HG02588 (cell line): ENCODE measurements around the gene ITPRIPL2.

Source experiments
- ATAC-seq: cut with Tn5 transposase; IDR thresholded peaks from one replicate; pipeline ENCODE4 v1.9.1; 2021; ENCODE audit warnings: mild to moderate bottlenecking, moderate library complexity; ENCODE audit not compliant: unreplicated experiment

Gene ITPRIPL2

DNA sequence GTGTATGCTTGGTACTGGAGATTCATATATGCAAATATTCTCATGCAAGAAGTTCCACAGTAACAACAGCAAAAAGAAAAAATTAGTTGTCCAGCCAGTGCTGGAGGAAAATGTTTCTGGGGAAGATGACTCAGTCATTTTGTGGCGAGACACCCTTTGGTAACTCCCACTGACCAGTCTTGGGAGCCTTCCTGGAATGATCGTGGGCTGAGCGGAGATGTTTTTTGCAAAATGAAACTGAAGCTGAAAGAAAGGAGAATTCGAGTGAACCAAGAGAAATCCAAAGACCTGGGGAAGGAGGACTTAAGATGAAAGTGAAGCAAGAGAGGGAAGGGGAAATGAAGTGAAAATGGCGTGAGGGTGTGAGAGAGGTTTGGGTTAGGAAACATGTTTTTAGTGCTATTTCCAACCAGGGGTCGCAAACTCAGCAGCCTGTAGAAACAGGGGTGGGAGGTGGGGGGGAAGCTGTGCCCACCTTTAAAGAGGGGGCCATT is 5.2 kb downstream of the ITPRIPL2 start:
- no peak for ATAC-seq

DNA sequence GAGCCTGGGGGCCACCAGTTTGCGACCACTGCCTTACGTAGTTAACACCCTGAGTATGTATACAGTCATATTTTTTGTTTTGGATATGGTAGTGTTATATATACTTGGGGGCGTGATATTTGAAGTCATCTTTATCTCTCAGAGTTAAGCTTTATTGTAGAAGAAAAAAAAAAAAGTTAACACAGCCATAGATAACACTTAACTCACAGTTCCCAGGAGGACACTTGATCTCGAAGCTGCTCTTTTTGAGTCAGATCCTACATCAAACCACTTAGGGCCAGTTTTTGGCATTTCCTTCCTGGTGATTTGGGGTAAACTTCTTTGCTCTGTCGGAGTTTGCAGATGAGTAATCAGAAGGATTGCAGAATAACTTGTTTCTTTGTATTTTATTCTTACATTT is 5.8 kb downstream of the ITPRIPL2 start:
- ATAC-seq, result no peak

GRCh38 chr16:19123535-19124178 is 9.9 kb downstream of the ITPRIPL2 start:
- ATAC-seq, result no peak

DNA sequence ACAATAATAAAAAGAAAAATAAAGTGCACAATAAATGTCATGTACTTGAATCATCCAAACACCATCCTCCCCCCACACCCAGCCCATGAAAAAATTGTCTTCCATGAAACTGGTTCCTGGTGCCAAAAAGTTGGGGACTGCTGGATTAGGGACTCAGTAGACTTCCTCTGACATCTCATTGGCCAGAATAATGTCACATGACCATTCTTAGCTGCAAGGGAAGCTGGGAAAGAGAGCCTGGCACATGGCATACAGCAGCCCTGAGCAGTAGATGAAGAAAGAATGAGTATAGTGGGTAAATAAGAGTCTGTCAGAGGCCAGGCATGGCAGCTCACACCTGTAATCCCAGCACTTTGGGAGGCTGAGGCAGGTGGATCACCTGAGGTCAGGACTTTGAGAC is 12.5 kb downstream of the ITPRIPL2 start:
- no peak for ATAC-seq

DNA sequence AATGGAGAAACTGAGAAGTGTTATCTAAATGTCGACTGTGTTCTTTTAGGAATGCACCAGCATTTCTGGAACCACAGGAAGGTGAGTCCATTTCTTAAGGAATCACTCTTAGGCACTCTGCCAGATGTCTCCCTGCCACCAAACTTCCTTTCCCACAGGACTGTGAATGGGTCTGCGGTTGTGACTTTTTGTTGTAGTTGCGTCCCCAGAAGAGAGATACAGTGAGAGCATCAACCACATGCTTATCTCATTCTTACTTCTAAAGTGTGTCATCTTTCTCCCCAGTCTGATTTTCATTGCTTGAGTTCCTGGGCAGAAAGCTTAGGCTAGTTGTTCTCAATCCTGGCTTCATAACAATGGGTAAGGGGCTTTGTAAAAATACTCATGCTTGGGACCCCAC is 13.4 kb downstream of the ITPRIPL2 start:
- ATAC-seq, result peak; percentile 37

- peak; percentile 56 for ATAC-seq
These were observed 13.9 kb downstream of the ITPRIPL2 start for GRCh38 chr16:19127674-19128131.

- ATAC-seq, result no peak
These were observed 14.9 kb downstream of the ITPRIPL2 start for GRCh38 chr16:19128454-19129200.

DNA sequence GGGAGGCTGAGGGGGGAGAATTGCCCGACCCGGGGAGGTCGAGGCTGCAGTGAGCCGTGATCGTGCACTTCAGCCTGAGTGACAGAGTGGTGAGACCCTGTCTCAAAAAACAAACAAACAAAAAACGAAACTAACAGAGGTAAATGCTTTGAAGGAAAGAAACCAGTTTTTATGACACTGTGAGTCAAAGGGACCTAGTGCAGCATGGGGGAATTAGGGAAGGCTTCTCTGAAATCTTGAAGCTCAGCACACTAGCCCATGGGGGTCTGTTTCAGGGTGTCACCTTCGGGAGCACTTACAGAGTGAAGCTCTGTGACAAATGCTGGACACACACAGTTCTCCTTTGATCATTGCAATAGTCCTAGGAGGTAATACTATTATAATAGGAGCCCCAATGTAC is 16.6 kb downstream of the ITPRIPL2 start:
- ATAC-seq, result no peak

GRCh38 chr16:19130852-19131824 is 17.4 kb downstream of the ITPRIPL2 start:
- no peak for ATAC-seq

DNA sequence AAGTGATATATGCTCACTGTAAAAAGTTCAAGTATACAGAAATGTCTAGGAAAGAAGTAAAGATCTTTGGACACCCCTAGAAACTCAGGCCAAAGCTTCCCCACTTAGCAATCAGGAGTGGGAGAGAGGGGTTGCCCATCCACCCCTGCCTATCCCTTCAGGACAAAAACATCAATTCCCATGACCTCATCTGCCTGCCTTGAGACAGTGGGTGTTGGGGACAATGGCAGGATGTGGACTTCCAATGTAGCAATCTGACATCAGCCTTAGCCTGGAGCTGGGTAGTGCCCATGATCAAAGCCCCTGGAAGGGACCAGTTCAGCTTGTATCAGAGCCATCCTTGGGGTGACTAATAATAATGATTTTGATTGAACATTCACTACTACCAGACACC is 18.1 kb downstream of the ITPRIPL2 start:
- no peak for ATAC-seq

DNA sequence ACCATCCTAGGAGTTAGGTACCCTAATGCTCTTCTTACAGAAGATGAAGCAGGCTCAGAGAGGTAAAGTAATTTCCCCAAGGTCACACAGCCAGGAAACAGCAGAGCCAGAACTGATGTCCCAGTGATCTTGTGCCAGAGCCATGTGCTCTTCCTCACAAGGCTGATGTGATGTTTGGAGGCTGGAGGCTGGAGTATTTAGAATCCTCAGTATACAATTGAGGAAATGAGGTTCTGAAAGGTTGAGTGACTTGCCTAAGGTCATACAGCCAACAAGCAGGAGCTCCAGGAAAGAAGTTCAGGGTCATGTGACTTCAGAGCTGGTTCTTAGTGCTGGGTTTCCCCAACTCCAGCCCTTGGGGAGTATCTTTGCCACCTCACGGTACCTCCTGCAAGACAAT is 18.5 kb downstream of the ITPRIPL2 start:
- ATAC-seq, result no peak

- ATAC-seq, result no peak
These were observed 19.1 kb downstream of the ITPRIPL2 start for GRCh38 chr16:19132898-19133297.

GRCh38 chr16:19133600-19133999 is 19.8 kb downstream of the ITPRIPL2 start:
- ATAC-seq, result no peak

DNA sequence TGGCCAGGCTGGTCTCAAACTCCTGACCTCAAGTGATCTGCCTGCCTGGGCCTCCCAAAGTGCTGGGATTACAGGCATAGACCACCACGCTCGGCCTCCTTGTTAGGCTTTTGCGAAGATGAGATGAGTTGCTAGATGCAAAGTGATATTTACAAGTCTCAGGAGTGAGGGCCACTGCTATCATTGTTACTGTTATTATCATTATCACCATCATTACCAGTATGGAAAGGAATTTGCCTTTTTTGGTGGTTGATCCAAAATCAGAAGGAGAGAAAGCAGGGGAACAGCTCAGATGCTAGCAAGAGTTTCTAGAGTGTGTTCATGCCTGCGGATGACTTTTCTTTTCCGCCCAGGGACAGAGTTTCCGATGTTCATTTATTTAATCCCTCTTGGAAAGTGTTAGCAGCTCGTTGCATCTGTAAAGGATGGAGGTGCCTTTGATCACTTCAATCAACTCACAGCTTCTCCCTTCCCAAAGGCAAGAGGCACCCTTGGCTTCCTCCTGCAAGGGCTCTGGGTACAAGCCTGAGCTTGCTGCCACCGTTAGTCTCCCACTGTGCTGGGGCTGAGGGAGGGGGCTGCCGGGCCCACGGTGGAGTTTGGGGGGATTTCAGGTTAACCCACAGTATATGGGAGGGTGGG is 21.6 kb downstream of the ITPRIPL2 start:
- no peak for ATAC-seq

DNA sequence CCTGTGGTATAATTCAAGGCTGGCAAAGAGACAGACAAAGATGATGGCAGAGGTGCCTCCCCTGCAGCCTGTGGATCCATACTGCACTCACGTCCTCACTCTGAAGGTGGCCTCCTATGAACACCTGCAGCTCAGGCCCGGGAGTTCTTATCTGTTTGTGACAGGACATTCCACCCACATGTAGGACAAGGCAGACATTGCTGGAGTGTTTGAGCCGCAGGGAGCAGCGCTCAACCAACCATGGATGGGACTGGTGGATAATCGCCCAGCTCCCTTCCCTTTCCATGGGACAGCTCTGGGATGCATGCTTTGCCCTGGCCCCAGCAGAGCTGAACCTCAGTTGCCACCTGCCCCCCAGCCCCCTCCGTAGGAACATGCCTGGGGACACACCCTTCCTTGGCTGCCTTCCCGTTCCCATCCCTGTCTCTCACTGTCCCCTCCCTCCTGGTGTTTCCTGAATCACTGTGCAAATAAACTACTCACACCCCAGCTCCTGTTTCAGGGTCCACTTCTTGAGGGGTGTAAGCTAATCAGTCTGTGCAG is 22.2 kb downstream of the ITPRIPL2 start:
- ATAC-seq, result no peak

DNA sequence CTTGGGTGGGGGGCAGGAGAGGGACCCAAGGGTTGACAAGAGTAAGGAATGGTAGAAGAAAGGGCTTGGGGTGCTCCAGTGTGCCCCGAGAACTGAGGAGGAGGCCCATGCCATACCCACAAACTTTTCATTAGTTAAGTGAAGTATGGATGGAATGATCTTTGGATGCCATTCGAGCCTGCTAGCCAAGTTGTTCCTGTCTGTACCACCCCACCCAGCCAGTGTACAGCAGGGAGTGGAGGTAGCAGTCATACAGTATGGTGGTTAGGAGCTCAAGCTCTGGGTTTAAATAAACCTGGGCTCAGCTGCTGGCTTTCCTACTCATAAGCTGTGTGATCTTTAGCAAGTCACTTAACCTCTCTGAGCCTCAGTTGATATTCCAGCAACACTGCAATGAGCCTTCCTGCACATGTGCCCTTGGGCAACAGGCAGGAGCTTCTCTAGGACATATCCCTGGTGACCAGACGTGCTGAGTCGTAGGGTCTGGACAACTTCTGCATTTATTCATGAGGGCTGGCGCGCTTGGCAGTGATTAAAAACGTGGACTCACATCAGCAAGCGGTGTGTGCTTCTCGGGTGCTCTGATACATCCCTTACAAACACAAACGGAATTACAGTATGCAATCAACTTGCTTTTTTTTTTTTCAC is 22.9 kb downstream of the ITPRIPL2 start:
- no peak for ATAC-seq

DNA sequence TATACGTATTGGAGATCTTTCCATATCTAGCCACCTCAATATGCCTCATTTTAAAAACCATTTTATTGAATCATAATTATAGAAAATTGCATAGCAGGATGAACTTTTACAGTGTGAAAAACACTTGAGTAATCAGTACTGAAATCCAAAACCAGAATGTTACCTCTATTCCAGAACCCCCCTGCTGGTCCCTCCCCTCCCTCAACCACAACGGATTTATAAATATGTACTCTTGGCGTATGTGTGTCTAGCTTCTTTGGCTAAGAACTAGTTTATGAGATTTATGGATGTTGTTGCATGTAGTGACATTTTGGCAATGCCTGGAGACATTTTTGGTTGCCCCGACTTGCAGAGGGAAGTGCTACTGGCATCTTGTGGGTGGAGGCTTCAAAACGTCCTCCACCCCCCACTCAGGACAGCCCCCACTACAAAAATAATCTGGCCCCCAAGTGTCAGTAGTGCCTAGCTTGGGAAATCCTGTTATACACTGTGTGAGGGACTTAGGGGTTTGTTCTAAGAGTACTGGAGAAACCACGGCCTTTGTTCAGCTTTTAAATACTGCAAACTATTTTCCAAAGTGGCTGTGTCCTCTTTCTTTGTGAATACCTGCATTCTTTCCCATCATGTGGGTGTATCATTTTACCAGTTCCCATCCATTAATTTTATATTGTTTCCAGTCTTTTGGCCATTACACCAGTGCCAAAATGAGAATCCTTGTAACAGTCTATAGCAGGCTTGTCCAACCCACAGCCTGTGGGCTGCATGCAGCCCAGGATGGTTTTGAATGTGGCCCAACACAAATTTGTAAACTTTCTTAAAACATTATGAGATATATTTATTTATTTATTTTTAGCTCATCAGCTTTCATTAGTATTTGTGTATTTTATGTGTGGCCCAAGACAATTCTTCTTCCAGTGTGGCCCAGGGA is 23.7 kb downstream of the ITPRIPL2 start:
- no peak for ATAC-seq

DNA sequence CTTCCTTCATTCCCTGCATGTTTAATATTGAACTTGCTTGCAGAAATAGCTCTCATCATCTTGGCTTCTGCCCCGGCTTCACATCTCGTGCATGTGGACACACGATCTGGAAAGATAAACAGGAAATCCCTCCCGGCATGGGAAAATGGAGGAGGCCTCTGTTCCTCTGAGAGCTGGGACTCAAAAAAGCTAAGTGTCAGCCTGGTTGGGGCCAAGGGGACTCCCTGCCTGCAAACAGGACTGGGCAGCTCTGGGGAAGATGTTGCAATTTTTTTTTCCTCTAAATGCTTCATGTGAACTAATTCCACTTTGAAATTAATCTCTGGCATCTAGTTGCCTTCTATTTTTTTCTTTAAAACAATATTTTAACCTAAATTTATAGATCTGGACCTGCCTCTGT is 24.8 kb downstream of the ITPRIPL2 start:
- ATAC-seq, result no peak
